Stimulated activated CD4-positive, alpha-beta T cell treated with anti-CD3 and anti-CD28 coated beads, Interleukin-2, amount 100 ng/mL, for 4 hours (primary cell): ENCODE data around the gene SPDYE17.
"Not testable (repeated sequence)": the region's sequence is repeated elsewhere in the genome, so short reads cannot be mapped to it uniquely, and the experiment has no call there.

Source experiments
- DNase-seq: peaks from one replicate; pipeline ENCODE4 v3.0.0-alpha.2; 2020; ENCODE audit warnings: low read depth

Gene SPDYE17

GRCh38 chr7:76998764-76999450 is 33.3 kb downstream of the SPDYE17 start:
- not testable (repeated sequence) for DNase-seq

- DNase-seq = no peak
Measured at GRCh38 chr7:76998285-76998589, 33.9 kb downstream of the SPDYE17 start.

- DNase-seq = no peak
Measured at GRCh38 chr7:76997381-76998284, 34.5 kb downstream of the SPDYE17 start.

GRCh38 chr7:76996932-76997331 is 35.2 kb downstream of the SPDYE17 start:
- not testable (repeated sequence) for DNase-seq

- not testable (repeated sequence) for DNase-seq
Measured at GRCh38 chr7:76994286-76994685, 37.9 kb downstream of the SPDYE17 start.

GRCh38 chr7:76993831-76994230 is 38.3 kb downstream of the SPDYE17 start:
- not testable (repeated sequence) for DNase-seq

- not testable (repeated sequence) for DNase-seq
Measured at GRCh38 chr7:76992871-76993270, 39.3 kb downstream of the SPDYE17 start.

- DNase-seq = not testable (repeated sequence)
Measured at GRCh38 chr7:76992204-76992603, 40.0 kb downstream of the SPDYE17 start.

- not testable (repeated sequence) for DNase-seq
Measured at GRCh38 chr7:76990202-76990601, 42.0 kb downstream of the SPDYE17 start.

- DNase-seq = not testable (repeated sequence)
Measured at GRCh38 chr7:76985924-76986717, 46.0 kb downstream of the SPDYE17 start.

- DNase-seq = not testable (repeated sequence)
Measured at GRCh38 chr7:76984784-76985136, 47.4 kb downstream of the SPDYE17 start.

- not testable (repeated sequence) for DNase-seq
Measured at GRCh38 chr7:76983937-76984783, 48.0 kb downstream of the SPDYE17 start.

- not testable (repeated sequence) for DNase-seq
Measured at GRCh38 chr7:76983333-76983732, 48.8 kb downstream of the SPDYE17 start.

- not testable (repeated sequence) for DNase-seq
Measured at GRCh38 chr7:76982501-76982900, 49.7 kb downstream of the SPDYE17 start.

GRCh38 chr7:76981187-76981970 is 50.8 kb downstream of the SPDYE17 start:
- DNase-seq = not testable (repeated sequence)

GRCh38 chr7:76980576-76980975 is 51.6 kb downstream of the SPDYE17 start:
- DNase-seq = not testable (repeated sequence)

GRCh38 chr7:76977761-76978367 is 54.3 kb downstream of the SPDYE17 start:
- DNase-seq = not testable (repeated sequence)

GRCh38 chr7:76974793-76975579 is 57.2 kb downstream of the SPDYE17 start:
- not testable (repeated sequence) for DNase-seq

GRCh38 chr7:76974336-76974735 is 57.8 kb downstream of the SPDYE17 start:
- not testable (repeated sequence) for DNase-seq
